GM18858 (cell line): ENCODE measurements around the gene CERS3.

Experiments used
- ATAC-seq: cut with Tn5 transposase; IDR thresholded peaks from one replicate; pipeline ENCODE4 v1.9.1; 2021; ENCODE audit not compliant: unreplicated experiment

CERS3 gene

GRCh38 chr15:100531204-100531603 lies 2.5 kb upstream of the CERS3 start:
- ATAC-seq, result no peak

DNA sequence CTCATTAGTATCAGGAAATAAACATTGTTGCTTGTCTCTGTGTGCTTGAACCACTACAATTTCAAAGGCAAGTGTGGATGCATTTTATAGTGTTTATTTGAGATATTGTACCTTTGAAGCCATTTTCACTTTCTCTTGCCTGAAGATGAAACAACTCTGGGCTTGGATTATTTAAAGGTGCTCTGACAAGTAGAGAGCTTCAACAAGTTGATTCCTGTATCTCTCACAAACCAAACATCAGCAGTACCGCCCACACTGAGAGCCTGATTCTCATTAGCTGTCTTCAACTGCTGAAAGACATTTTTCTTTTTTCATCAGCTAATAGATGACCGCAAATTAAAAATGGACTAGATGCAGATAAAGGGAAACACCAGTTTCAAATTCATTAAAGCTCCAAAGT lies 806 bp upstream of the CERS3 start:
- no peak for ATAC-seq

DNA sequence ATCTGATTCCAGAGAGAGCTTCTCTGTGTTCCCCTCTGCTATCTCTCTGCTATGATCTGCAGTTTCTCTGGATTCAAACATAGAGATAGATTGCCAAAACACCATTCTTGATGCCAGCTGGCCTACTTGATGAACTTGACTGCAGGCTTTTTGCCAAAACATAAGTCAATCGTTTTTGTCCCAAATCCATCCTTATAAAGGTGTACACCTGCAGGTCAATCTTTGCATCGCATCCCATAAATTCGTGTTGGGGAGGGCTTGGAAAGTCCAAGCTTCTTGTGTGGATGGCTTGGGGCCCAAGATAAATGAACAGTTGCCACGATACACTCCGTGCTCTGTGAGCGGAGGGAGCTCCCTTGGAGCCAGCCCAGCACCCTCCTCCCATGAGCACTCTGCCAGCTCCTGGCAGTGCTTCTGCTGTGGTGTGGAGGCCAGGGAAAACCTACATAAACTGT lies 2.7 kb downstream of the CERS3 start:
- no peak for ATAC-seq

DNA sequence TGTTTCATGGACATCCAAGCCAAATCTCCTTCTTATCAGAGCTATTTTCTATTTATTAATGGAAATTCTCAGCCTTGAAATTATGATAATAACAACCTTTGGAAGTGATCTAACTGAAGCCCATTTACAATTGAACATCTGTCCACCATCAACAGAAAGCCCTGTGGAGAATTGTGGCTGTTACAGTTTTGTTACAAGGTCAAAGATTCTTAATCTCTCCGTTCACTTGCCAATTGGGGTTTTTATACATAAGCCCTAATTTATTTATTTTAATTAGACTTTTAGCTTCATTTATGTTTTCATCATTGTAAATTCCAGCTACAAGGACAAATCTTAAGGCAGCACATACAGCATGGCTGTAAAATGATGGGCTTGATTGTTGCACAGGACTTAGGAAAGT lies 3.3 kb downstream of the CERS3 start:
- no peak for ATAC-seq

GRCh38 chr15:100524326-100524725 lies 4.4 kb downstream of the CERS3 start:
- no peak for ATAC-seq

DNA sequence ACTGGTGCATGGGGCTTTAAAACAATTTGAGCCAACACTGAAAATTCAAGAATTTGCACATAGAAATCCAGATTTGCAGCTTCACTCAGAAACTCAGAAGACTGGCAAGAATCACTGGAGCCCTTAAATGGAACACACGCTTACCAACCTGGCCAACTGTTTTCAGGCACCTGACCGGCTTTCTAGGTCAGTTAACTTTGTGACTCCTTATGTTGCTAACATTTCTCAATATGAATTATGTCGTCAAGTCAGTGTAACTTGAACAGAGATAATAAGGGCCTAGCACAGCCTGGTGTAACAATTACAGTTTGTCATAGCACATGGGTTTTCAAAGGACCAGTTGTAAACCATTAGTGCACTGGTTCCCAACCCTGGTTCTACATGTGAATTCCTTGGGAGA lies 6.8 kb downstream of the CERS3 start:
- no peak for ATAC-seq

GRCh38 chr15:100520132-100520921 lies 8.4 kb downstream of the CERS3 start:
- ATAC-seq, result no peak

- ATAC-seq, result no peak
Observed at GRCh38 chr15:100517846-100518245, 10.9 kb downstream of the CERS3 start.

- ATAC-seq, result no peak
Observed at GRCh38 chr15:100516643-100517512, 11.9 kb downstream of the CERS3 start.

DNA sequence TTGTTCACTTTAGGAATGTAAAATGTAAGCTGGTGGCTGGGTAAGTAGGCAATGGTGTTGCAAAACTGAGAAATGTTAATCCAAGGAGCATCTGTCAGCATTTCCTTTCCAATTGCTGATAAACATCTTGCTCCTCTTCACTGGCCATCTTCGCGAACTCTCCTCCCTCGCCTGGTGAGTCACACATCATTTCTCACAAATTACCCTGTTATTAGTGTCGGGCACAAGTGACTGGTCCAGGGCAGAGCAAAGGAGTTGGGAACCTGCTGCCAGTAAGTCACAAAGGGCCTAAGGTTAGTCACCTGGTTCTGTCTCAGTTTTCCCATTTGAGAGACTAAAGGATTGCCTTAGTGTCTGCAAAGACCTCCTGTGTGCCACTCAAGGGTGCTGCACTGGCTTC lies 13.0 kb downstream of the CERS3 start:
- no peak for ATAC-seq

- ATAC-seq, result no peak
Observed at GRCh38 chr15:100508641-100509300, 20.0 kb downstream of the CERS3 start.

DNA sequence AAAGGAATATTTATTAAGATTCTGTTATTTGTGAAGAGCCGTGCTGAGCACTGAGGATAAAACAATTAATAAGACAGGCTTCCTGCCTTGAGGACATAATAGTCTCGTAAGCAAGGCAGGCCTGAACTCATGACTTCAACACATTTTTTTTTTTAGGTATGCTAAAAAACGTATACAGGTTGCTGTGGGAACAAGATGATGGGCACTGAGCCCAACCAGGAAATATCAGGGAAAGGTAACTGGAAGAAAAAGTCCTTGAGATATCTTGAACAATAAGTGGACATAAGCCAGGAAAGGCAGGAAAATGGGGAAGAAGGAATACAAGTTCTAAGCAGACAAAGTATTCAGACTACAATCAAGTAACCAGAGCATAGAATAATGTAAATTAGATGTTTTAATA lies 26.1 kb downstream of the CERS3 start:
- no peak for ATAC-seq

- ATAC-seq, result no peak
Observed at GRCh38 chr15:100501117-100501516, 27.6 kb downstream of the CERS3 start.

GRCh38 chr15:100500226-100500990 lies 28.3 kb downstream of the CERS3 start:
- ATAC-seq, result no peak

DNA sequence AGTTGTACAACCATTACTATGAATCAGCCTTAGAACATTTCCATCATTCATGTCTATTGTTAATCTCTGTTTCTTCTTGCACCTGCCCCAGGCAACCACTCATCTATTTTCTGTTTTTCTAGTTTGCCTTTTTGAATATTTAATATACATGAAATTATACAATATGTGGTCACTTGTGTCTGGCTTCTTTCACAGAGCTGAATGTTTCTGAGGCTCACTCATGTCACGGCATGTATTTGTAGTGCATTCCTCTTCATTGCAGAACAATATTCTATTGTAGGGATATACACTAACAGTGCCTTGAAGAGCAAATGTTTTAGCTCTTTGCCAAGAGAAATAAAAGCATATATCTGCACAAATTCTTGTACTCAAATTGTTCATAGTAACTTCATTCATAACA lies 32.9 kb downstream of the CERS3 start:
- no peak for ATAC-seq

- ATAC-seq, result no peak
Observed at GRCh38 chr15:100493213-100493612, 35.5 kb downstream of the CERS3 start.

- ATAC-seq, result no peak
Observed at GRCh38 chr15:100484443-100484842, 44.3 kb downstream of the CERS3 start.

- ATAC-seq, result no peak
Observed at GRCh38 chr15:100483370-100483769, 45.4 kb downstream of the CERS3 start.

GRCh38 chr15:100476805-100477204 lies 51.9 kb downstream of the CERS3 start:
- no peak for ATAC-seq

DNA sequence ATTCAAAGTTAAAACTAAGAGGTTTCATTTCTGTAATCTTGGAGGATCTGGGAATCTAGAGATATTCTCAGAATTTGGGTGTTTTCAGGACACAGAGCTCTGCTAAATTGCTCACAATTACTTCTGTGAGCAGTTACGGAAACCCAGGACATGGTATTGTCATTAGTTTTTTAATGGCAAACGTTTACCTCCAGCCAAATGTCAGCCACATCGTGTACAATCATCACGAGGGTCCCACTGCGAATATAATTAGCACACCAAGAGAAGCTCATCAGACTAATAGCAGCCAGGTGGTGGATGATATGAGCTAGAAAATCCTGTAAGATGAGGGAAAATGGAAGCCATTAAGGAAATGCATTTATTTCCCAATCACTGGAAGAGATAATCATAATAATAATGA lies 56.0 kb downstream of the CERS3 start:
- ATAC-seq, result no peak

DNA sequence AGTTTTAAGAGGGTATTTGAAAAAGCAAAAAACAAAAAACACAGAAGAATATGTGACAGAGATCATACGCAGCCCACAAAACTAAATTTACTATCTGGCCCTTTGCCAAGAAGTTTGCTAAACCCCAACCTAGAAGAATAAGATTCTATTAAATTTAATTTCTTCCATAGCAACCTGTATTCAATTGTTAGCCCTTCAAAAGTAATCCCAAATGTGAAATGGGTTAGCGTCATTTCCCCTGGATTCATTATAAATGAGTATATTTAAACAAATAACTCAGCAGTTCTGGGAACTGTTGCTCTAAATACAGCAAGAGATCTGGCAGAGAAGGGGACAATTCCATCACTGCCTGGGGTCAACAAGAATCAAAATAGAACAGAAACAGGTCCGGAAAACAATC lies 56.8 kb downstream of the CERS3 start:
- ATAC-seq, result no peak
